Fibroblast of skin of back (primary cell): ENCODE results near the gene MRM1. TPM values are rescaled to one million over a fixed set of nuclear protein-coding genes. Genes with fewer than 3 reads are reported as not detected.

Source experiments
- DNase-seq: peaks from one replicate; pipeline ENCODE4 v3.0.0-alpha.2; 2013
- polyA plus RNA-seq, 2 experiments: library from polyadenylated mRNA; unstranded; fragments of 120-200 nt; gene quantifications; one replicate each; pipeline ENCODE4 v1.2.1, GENCODE V29; 2013; ENCODE audit not compliant: insufficient read length in 2 of 2

The MRM1 gene
- 3.8 TPM for polyA plus RNA-seq (2013, experiment 1 of 2; ENCODE audit: insufficient read length)
- polyA plus RNA-seq (2013, experiment 2 of 2; ENCODE audit: insufficient read length), result 3.3 TPM

- peak; percentile 91 for DNase-seq
These were observed at the start of gene MRM1 for GRCh38 chr17:36601303-36602029. Gene MRM1 (plus strand): TSS chr17:36601583. CDS start chr17:36601811, 228 bp downstream.

- no peak for DNase-seq
These were observed 47.9 kb upstream of the MRM1 start for GRCh38 chr17:36553459-36553858.

- no peak for DNase-seq
These were observed 35.3 kb upstream of the MRM1 start for GRCh38 chr17:36566081-36566480.

GRCh38 chr17:36575028-36575427 lies 26.4 kb upstream of the MRM1 start:
- no peak for DNase-seq

- no peak for DNase-seq
These were observed 24.6 kb upstream of the MRM1 start for GRCh38 chr17:36576793-36577192.

GRCh38 chr17:36578671-36579070 lies 22.7 kb upstream of the MRM1 start:
- DNase-seq, result peak; percentile 10

- no peak for DNase-seq
These were observed 17.6 kb upstream of the MRM1 start for GRCh38 chr17:36583787-36584186.

GRCh38 chr17:36586138-36586537 lies 15.2 kb upstream of the MRM1 start:
- no peak for DNase-seq

GRCh38 chr17:36590082-36590481 lies 11.3 kb upstream of the MRM1 start:
- DNase-seq, result no peak

GRCh38 chr17:36591434-36592315 lies 9.7 kb upstream of the MRM1 start, which contains the start of gene DHRS11:
Gene DHRS11 (plus strand): TSS chr17:36591879. CDS start chr17:36592010, 131 bp downstream.
- peak; percentile 75 for DNase-seq

- DNase-seq, result peak; percentile 7
These were observed 9.1 kb upstream of the MRM1 start for GRCh38 chr17:36592316-36592715.

GRCh38 chr17:36592716-36593321 lies 8.6 kb upstream of the MRM1 start:
- DNase-seq, result no peak

GRCh38 chr17:36593656-36594316 lies 7.6 kb upstream of the MRM1 start:
- no peak for DNase-seq

- DNase-seq, result no peak
These were observed 6.6 kb upstream of the MRM1 start for GRCh38 chr17:36594626-36595401.

- no peak for DNase-seq
These were observed 4.2 kb upstream of the MRM1 start for GRCh38 chr17:36597226-36597625.

GRCh38 chr17:36597866-36598777 lies 3.3 kb upstream of the MRM1 start:
- no peak for DNase-seq

- no peak for DNase-seq
These were observed 2.4 kb upstream of the MRM1 start for GRCh38 chr17:36598951-36599401.

GRCh38 chr17:36599546-36600250 lies 1.7 kb upstream of the MRM1 start:
- no peak for DNase-seq

GRCh38 chr17:36600465-36600864 lies 918 bp upstream of the MRM1 start:
- DNase-seq, result no peak

GRCh38 chr17:36600936-36601302 lies 464 bp upstream of the MRM1 start:
- no peak for DNase-seq
